K562 (cell line): Measurements from ENCODE around the gene JUN. TPM values are rescaled to one million over a fixed set of nuclear protein-coding genes. Genes with fewer than 3 reads are reported as not detected.

Source experiments
- BRCA1 ChIP-seq, 2 experiments: fragments of 450-650 bp in 1 of 2; sonication (generic) in 1 of 2; formaldehyde crosslinking in 1 of 2; IDR thresholded peaks; 2 replicates each; pipeline versions ENCODE4 v1.5.0 to v1.6.1; 2017 to 2020; ENCODE audit warnings: mild to moderate bottlenecking in 1 of 2, missing genetic modification reagents in 1 of 2
- DNMT1 ChIP-seq: fragments of 450-650 bp; IDR thresholded peaks from 2 replicates; pipeline ENCODE4 v1.6.1; 2016; ENCODE audit warnings: antibody characterized with exemption, mild to moderate bottlenecking
- FOXK2 ChIP-seq, 2 experiments: fragments of 450-650 bp; IDR thresholded peaks in 1 of 2; conservative IDR thresholded peaks in 1 of 2; 2 replicates each; pipeline ENCODE4 v1.6.1; 2016; ENCODE audit warnings: low read depth in 2 of 2, mild to moderate bottlenecking in 1 of 2
- IRF9 ChIP-seq: fragments of 450-650 bp; IDR thresholded peaks from 2 replicates; pipeline ENCODE4 v1.6.1; 2016; ENCODE audit warnings: missing biosample characterization, missing genetic modification characterization
- KLF1 ChIP-seq: fragments of 450-650 bp; IDR thresholded peaks from 2 replicates; pipeline ENCODE4 v1.6.1; 2016; ENCODE audit warnings: missing genetic modification characterization, missing compliant biosample characterization
- MTF1 ChIP-seq: fragments of 250-450 bp; sonication (Bioruptor Pico); IDR thresholded peaks from 2 replicates; pipeline ENCODE4 v1.9.0; 2021; ENCODE audit warnings: moderate library complexity, mild to moderate bottlenecking, inconsistent platforms, borderline replicate concordance
- RB1 ChIP-seq: fragments of 450-650 bp; IDR thresholded peaks from 2 replicates; pipeline ENCODE4 v1.6.1; 2017; ENCODE audit warnings: low read depth, mild to moderate bottlenecking
- RBM39 ChIP-seq: fragments of 200-400 bp; formaldehyde crosslinking; optimal IDR thresholded peaks from 2 replicates; pipeline ENCODE3; 2018; ENCODE audit warnings: low read depth, low read length
- THRA ChIP-seq: fragments of 450-650 bp; IDR thresholded peaks from 2 replicates; pipeline ENCODE4 v1.6.1; 2017; ENCODE audit warnings: mild to moderate bottlenecking, moderate library complexity
- ZC3H8 ChIP-seq: fragments of 450-650 bp; IDR thresholded peaks from 2 replicates; pipeline ENCODE4 v1.6.1; 2017
- ZFP30 ChIP-seq: fragments of 250-450 bp; sonication (Bioruptor Pico); IDR thresholded peaks from 2 replicates; pipeline ENCODE4 v1.8.0; 2022; ENCODE audit warnings: moderate library complexity, mild to moderate bottlenecking, inconsistent platforms, borderline replicate concordance
- ZMIZ1 ChIP-seq, 2 experiments: fragments of 150-350 bp in 1 of 2; IDR thresholded peaks; 2 replicates each; pipeline ENCODE4 v1.6.1; 2012 to 2016; ENCODE audit warnings: low read depth in 2 of 2, low read length in 2 of 2, mild to moderate bottlenecking in 1 of 2, moderate library complexity in 1 of 2
- ZNF184 ChIP-seq: sonication (generic); formaldehyde crosslinking; IDR thresholded peaks from 2 replicates; pipeline ENCODE4 v1.5.0; 2020; ENCODE audit warnings: missing genetic modification reagents
- ZNF41 ChIP-seq: fragments of 250-450 bp; sonication (Bioruptor Pico); conservative IDR thresholded peaks from 2 replicates; pipeline ENCODE4 v1.4.0; 2020; ENCODE audit warnings: mild to moderate bottlenecking
- ZNF436 ChIP-seq: fragments of 250-450, 450-650 bp; sonication (Bioruptor Pico); formaldehyde crosslinking; IDR thresholded peaks from 2 replicates; pipeline ENCODE4 v1.7.0; 2020; ENCODE audit warnings: mild to moderate bottlenecking
- polyA plus RNA-seq, 8 experiments: library from polyadenylated mRNA; depleted of rRNA in 4 of 8; stranded (reverse) in 5 of 8; unstranded in 3 of 8; fragments of >200 nt; fragmentation: Nextera tagmentation in 2 of 8; fragmentation: Illumina TruSeq in 1 of 8; extraction: Ambion mirVana in 2 of 8; extraction: Trizol in 1 of 8; gene quantifications; 2 replicates each; pipeline versions ENCODE4 v1.2.1 to v1.2.3, GENCODE V29; 2011 to 2014; ENCODE audit warnings: inconsistent platforms in 1 of 8, missing spikeins in 1 of 8
- total RNA-seq, 7 experiments: library from RNA; depleted of rRNA in 6 of 7; stranded (reverse); fragments of >200 nt in 6 of 7; fragmentation: Illumina TruSeq in 2 of 7; extraction: Trizol in 2 of 7; gene quantifications; 2 replicates each; pipeline versions ENCODE4 v1.2.1 to v1.2.3, GENCODE V29; 2011 to 2021; ENCODE audit warnings: low replicate concordance in 1 of 7

The JUN gene
- total and polyA plus RNA-seq, 9 of the 15 experiments (the other 6 are each of a cell fraction or from before 2014, with no cell fraction given): 0.32 to 23.4 (median 4.0) TPM

GRCh38 chr1:58783090-58783992 is 506 bp downstream of the JUN start (continued):
- TF ChIP-seq THRA: no peak
- no peak for TF ChIP-seq ZNF436 (CRISPR knock-in tag)
- no peak for TF ChIP-seq IRF9 (tag)
- TF ChIP-seq ZMIZ1 (IDR thresholded peaks at IDR 0.05; ENCODE audit: low read depth in 2 of 2, low read length in 2 of 2): peak in 1 of 2 experiments; percentile 78; a peak in 1 of 4 replicates
- no peak for TF ChIP-seq MTF1
- TF ChIP-seq KLF1 (tag): no peak
- no peak for TF ChIP-seq ZFP30 (CRISPR knock-in tag)
- TF ChIP-seq ZC3H8: no peak
- no peak for TF ChIP-seq BRCA1 (IDR thresholded peaks at IDR 0.05)
- TF ChIP-seq BRCA1 (CRISPR knock-in tag; IDR thresholded peaks at IDR 0.05): no peak
- peak in 1 of 2 experiments; percentile 34; a peak in 1 of 4 replicates for TF ChIP-seq FOXK2 (conservative IDR thresholded peaks at IDR 0.05 in 1 of 2, IDR thresholded peaks at IDR 0.05 in 1 of 2; ENCODE audit: low read depth in 2 of 2)
- TF ChIP-seq ZNF41 (CRISPR knock-in tag): no peak
- no peak for TF ChIP-seq DNMT1
- TF ChIP-seq RB1: 0 out of 2 replicates have a peak, but pooled peaks have one; percentile 11
- no peak for TF ChIP-seq RBM39
- TF ChIP-seq ZNF184 (CRISPR knock-in tag): no peak
